K562 (cell line): ENCODE data around the gene ABI3BP.

ENCODE experiments used
- BRCA1 ChIP-seq, 2 experiments: fragments of 450-650 bp in 1 of 2; sonication (generic) in 1 of 2; formaldehyde crosslinking in 1 of 2; IDR thresholded peaks; 2 replicates each; pipeline versions ENCODE4 v1.5.0 to v1.6.1; 2017 to 2020; ENCODE audit warnings: mild to moderate bottlenecking in 1 of 2, missing genetic modification reagents in 1 of 2
- CEBPB ChIP-seq: fragments of 450-650 bp; IDR thresholded peaks from 2 replicates; pipeline ENCODE4 v1.6.1; 2016; ENCODE audit warnings: missing genetic modification characterization, missing compliant biosample characterization
- FOXK2 ChIP-seq, 2 experiments: fragments of 450-650 bp; IDR thresholded peaks in 1 of 2; conservative IDR thresholded peaks in 1 of 2; 2 replicates each; pipeline ENCODE4 v1.6.1; 2016; ENCODE audit warnings: low read depth in 2 of 2, mild to moderate bottlenecking in 1 of 2
- JUNB ChIP-seq: fragments of 450-650 bp; formaldehyde crosslinking; conservative IDR thresholded peaks from 2 replicates; pipeline ENCODE4 v1.4.0; 2020; ENCODE audit warnings: mild to moderate bottlenecking
- JUND ChIP-seq, 2 experiments: IDR thresholded peaks; 2 replicates in 1 of 2; 3 replicates in 1 of 2; pipeline ENCODE4 v1.6.1; 2011; ENCODE audit warnings: borderline replicate concordance in 2 of 2, low read depth in 2 of 2, low read length in 2 of 2, improper control_type of control experiment in 1 of 2, missing biosample characterization in 1 of 2, missing genetic modification characterization in 1 of 2, missing genetic modification reagents in 1 of 2
- NFIC ChIP-seq: fragments of 450-650 bp; IDR thresholded peaks from 2 replicates; pipeline ENCODE4 v1.6.1; 2017; ENCODE audit warnings: mild to moderate bottlenecking, inconsistent platforms
- PCBP1 ChIP-seq: fragments of 200-400 bp; formaldehyde crosslinking; IDR thresholded peaks from 2 replicates; pipeline ENCODE4 v1.6.1; 2018; ENCODE audit warnings: mild to moderate bottlenecking, low read depth, low read length; ENCODE audit not compliant: poor library complexity, severe bottlenecking
- TBP ChIP-seq: optimal IDR thresholded peaks from 2 replicates; pipeline ENCODE3; 2011; ENCODE audit warnings: low read depth, low read length, improper control_type of control experiment
- ZNF589 ChIP-seq: fragments of 200-800 bp; sonication (Bioruptor generic); IDR thresholded peaks from 2 replicates; pipeline ENCODE4 v1.6.1; 2016; ENCODE audit warnings: low read depth, missing genetic modification characterization, missing compliant biosample characterization

GRCh38 chr3:100850156-100850555, 143.1 kb downstream of the ABI3BP start:
- TF ChIP-seq NFIC = no peak
- TF ChIP-seq JUNB (CRISPR knock-in tag) = no peak
- no peak for TF ChIP-seq BRCA1 (IDR thresholded peaks at IDR 0.05)
- TF ChIP-seq BRCA1 (CRISPR knock-in tag; IDR thresholded peaks at IDR 0.05) = no peak
- TF ChIP-seq ZNF589 (CRISPR knock-in tag) = no peak
- TF ChIP-seq TBP = no peak
- TF ChIP-seq PCBP1 = no peak
- no peak for TF ChIP-seq FOXK2 (conservative IDR thresholded peaks at IDR 0.05 in 1 of 2, IDR thresholded peaks at IDR 0.05 in 1 of 2; ENCODE audit: low read depth in 2 of 2)
- TF ChIP-seq CEBPB (tag) = no peak
- no peak for TF ChIP-seq JUND (IDR thresholded peaks at IDR 0.05; ENCODE audit: borderline replicate concordance, low read depth, low read length)
- no peak for TF ChIP-seq JUND (tag; IDR thresholded peaks at IDR 0.05; ENCODE audit: borderline replicate concordance, low read depth, low read length)
